Duodenal mucosa (tissue), 2 donors: ENCODE measurements around the gene GSN.

Experiments used
- H3K27ac ChIP-seq: one replicate; pipeline ENCODE4 v1.7.0; 2013; ENCODE audit warnings: low read depth, low read length
- H3K27me3 ChIP-seq, 2 donors: one replicate each; pipeline ENCODE4 v1.7.0; 2013; ENCODE audit warnings: low read length in 2 of 2, control low read depth in 1 of 2; ENCODE audit not compliant: insufficient read depth in 2 of 2, control insufficient read depth in 1 of 2
- H3K36me3 ChIP-seq, 2 donors: one replicate each; pipeline ENCODE4 v1.7.0; 2013; ENCODE audit warnings: low read length in 2 of 2, control low read depth in 1 of 2; ENCODE audit not compliant: insufficient read depth in 2 of 2, control insufficient read depth in 1 of 2
- H3K4me1 ChIP-seq, 2 donors: one replicate each; pipeline ENCODE4 v1.7.0; 2013; ENCODE audit warnings: low read length in 2 of 2, control low read depth in 1 of 2; ENCODE audit not compliant: insufficient read depth in 2 of 2, control insufficient read depth in 1 of 2
- H3K4me3 ChIP-seq, 2 donors: one replicate each; pipeline ENCODE4 v1.7.0; 2013; ENCODE audit warnings: low read length in 2 of 2, low read depth in 1 of 2
- H3K9ac ChIP-seq, 2 donors: one replicate each; pipeline ENCODE4 v1.7.0; 2013; ENCODE audit warnings: low read length in 2 of 2, low read depth in 1 of 2
- H3K9me3 ChIP-seq, 2 donors: one replicate each; pipeline ENCODE4 v1.7.0; 2013; ENCODE audit warnings: low read length in 2 of 2, control low read depth in 1 of 2; ENCODE audit not compliant: control insufficient read depth in 1 of 2

Gene GSN

DNA sequence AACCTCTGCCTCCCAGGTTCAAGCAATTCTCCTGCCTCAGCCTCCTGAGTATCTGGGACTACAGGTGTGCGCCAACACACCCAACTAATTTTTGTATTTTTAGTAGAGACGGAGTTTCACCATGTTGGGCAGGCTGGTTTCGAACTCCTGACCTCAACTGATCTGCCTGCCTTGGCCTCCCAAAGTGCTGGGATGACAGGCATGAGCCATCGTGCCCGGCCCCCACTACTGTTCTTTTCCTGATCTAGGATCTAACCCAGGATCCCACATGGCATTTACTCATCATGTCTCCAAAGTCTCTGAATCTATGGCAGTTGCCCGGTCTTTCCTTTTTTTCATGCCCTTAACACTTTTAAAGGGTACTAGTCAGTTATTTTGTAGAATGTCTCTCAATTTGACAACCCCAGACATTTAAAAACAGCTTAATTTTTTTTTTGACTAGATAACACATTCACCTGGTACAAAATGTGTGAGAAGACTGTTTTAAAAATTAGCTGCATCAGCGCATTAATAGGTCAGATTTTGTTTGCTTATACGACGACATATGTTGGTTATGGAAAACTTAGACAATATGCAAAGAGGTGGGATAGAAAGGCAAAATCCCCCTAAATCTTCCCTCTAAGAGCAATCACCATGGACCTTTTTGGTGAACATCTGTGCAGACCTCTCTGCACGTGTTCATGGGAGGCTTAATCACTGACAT lies 55.6 kb downstream of the GSN start:
- Histone ChIP-seq H3K27me3 (no peaks in the 10 kb centered on the region), H3K4me3 (no peak overlapping the region), H3K36me3 (peaks cover 37 to 54% of the 10 kb centered on the region in 2 donors), H3K9ac (no peak overlapping the region), H3K27ac (no peak overlapping the region), H3K4me1 (peaks cover 6 to 20% of the 10 kb centered on the region in 2 donors), H3K9me3 (no peaks in the 10 kb centered on the region)

DNA sequence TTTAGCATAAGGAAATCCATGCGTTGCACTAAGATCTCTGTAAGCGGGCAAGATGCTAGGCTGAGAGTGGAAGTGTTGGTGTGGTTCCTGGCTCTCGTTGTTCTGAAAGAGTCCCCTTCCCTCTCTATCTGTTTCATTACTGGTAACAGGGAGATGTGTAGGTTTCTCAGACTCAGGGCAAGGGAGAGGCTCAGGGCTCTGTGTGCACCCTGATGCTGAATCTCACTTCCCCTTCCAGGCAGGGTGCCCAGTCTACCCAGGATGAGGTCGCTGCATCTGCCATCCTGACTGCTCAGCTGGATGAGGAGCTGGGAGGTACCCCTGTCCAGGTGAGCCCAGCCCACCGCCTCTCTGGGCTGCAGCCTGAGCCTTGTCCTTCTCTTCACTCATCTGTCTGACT lies 56.4 kb downstream of the GSN start:
- no peaks in the 10 kb centered on the region for H3K9me3 ChIP-seq
- peaks cover 6 to 20% of the 10 kb centered on the region in 2 donors for H3K4me1 ChIP-seq
- no peak overlapping the region for H3K9ac ChIP-seq
- H3K27me3 ChIP-seq, result no peaks in the 10 kb centered on the region
- H3K36me3 ChIP-seq, result peaks cover 35 to 55% of the 10 kb centered on the region in 2 donors
- no peak overlapping the region for H3K27ac ChIP-seq
- H3K4me3 ChIP-seq, result no peak overlapping the region

DNA sequence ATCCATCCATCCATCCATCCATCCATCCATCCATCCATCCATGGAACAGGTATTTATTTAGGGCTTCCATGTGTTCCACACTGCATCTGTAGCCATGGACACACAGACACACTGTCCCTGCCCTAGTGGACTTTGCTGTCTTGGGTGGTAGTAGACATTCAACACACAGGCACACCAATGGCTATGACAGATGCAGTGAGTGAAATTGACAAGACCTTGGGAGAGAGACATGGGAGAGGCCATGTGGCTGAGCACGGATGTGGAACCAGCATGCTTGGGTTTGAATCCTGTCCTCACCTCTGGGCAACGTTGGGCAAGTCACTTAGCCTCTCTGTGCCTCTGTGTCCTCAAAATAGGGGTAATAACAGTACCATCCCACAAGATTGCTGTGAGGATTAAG lies 56.8 kb downstream of the GSN start:
- H3K4me1 ChIP-seq, result peaks cover 6 to 20% of the 10 kb centered on the region in 2 donors

GRCh38 chr9:121325387-121325786 lies 57.4 kb downstream of the GSN start:
- H3K27me3 ChIP-seq, result no peaks in the 10 kb centered on the region
- H3K9ac ChIP-seq, result peak overlapping the region in 1 of 2 donors; percentile 7
- peak overlapping the region; percentile 72 for H3K27ac ChIP-seq
- peaks cover 43 to 65% of the 10 kb centered on the region in 2 donors for H3K36me3 ChIP-seq
- H3K9me3 ChIP-seq, result no peaks in the 10 kb centered on the region
- H3K4me3 ChIP-seq, result no peak overlapping the region
- peaks cover 6 to 20% of the 10 kb centered on the region in 2 donors for H3K4me1 ChIP-seq

More for the DNA sequence above, 56.8 kb downstream of the GSN start:
- Histone ChIP-seq H3K27ac (peak overlapping the region; percentile 72), H3K36me3 (peaks cover 39 to 59% of the 10 kb centered on the region in 2 donors), H3K9me3 (no peaks in the 10 kb centered on the region), H3K27me3 (no peaks in the 10 kb centered on the region), H3K9ac (no peak overlapping the region), H3K4me3 (no peak overlapping the region)

DNA sequence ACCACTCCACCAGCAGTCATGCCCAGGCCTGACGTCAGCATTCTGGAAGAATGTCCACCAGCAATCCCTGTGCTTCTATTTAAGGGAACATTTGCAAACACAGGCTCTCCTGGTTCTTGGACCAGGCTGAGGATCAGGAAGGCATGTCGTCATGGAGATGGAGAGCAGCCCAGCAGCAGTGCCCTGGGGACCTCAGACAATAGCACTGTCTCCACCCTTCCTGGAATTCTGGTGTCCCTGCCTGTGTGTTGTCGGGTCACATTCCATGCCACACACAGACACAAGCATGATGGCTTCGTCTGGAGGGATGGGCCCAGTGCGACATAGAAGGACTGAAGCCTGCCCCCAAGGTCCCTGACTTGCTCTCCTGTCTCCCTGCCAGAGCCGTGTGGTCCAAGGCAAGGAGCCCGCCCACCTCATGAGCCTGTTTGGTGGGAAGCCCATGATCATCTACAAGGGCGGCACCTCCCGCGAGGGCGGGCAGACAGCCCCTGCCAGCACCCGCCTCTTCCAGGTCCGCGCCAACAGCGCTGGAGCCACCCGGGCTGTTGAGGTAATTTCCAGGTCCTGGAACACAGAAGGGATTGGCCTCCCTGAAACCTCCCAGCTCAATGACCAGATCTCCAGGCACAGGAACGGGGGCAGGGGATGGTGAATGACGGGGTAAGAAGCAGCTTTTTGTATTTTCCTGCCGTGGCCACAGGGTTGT lies 58.3 kb downstream of the GSN start:
- H3K4me1 ChIP-seq, result peaks cover 2 to 15% of the 10 kb centered on the region in 2 donors
- peak overlapping the region in 1 of 2 donors; percentile 7 for H3K9ac ChIP-seq
- H3K4me3 ChIP-seq, result no peak overlapping the region
- peaks cover 42 to 73% of the 10 kb centered on the region in 2 donors for H3K36me3 ChIP-seq
- no peaks in the 10 kb centered on the region for H3K27me3 ChIP-seq
- no peaks in the 10 kb centered on the region for H3K9me3 ChIP-seq
- H3K27ac ChIP-seq, result peak overlapping the region; percentile 72

DNA sequence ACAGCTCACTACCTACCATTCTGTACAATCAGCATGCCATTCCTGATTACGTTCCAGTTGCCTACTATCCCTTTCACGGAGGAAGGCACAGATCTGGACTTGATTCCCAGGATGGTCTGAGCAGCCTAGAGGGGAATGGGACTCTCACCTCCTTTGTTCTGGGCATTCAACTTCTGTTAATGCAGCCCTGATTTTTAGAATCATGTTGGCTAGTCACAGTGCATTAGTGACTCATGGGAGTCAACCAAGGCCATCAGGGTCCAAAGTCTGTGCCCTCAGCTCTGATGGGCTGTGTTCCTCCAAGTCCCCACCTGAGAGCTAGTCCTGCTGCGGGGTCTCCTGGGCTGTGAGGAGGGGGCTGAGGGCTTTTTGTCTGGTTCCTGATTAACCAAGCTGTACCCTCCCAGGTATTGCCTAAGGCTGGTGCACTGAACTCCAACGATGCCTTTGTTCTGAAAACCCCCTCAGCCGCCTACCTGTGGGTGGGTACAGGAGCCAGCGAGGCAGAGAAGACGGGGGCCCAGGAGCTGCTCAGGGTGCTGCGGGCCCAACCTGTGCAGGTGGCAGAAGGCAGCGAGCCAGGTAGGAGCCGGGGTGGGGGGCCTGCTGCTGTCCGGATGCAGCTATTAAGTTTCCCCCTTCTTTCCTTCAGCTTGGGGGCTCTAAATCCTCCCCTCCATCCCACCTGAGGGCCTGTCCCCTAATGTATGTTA lies 59.1 kb downstream of the GSN start:
- peaks cover 42 to 74% of the 10 kb centered on the region in 2 donors for H3K36me3 ChIP-seq
- H3K9me3 ChIP-seq, result no peaks in the 10 kb centered on the region
- no peaks in the 10 kb centered on the region for H3K27me3 ChIP-seq
- H3K9ac ChIP-seq, result no peak overlapping the region
- no peak overlapping the region for H3K4me3 ChIP-seq
- peak overlapping the region; percentile 46 for H3K27ac ChIP-seq
- peaks cover 2 to 12% of the 10 kb centered on the region in 2 donors for H3K4me1 ChIP-seq

GRCh38 chr9:121328476-121328875 lies 60.5 kb downstream of the GSN start:
- H3K27ac ChIP-seq, result no peak overlapping the region

DNA sequence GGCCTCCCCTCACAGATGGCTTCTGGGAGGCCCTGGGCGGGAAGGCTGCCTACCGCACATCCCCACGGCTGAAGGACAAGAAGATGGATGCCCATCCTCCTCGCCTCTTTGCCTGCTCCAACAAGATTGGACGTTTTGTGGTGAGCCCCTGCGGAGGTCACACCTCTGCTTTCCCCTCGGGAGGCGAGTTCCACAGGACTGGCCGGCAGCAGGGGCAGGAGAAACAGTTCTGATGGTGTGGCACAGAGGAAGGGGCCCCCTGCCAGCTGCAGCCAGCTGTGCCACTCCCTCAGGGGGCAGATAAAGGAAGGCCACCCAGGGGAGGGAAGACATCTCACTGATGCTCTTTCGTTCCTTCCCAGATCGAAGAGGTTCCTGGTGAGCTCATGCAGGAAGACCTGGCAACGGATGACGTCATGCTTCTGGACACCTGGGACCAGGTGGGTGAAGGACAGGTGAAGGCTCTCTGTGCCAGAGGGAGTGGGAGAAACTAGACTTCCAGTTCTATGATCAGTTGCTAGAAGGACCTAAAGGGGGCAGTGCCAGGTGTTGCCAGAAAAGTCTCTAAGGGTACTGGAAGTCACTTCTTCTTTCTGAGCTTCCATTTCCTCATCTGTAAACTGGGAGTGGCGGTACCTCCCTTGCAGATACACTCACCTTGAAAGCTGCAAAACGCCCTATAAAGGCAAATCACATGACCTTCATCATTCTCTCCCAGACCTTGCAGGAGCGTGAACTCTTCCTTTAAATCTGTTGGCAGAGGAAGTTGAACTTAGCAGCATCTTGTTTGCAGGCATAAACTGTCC lies 61.1 kb downstream of the GSN start:
- no peaks in the 10 kb centered on the region for H3K27me3 ChIP-seq
- no peak overlapping the region for H3K9ac ChIP-seq
- H3K4me3 ChIP-seq, result no peak overlapping the region
- H3K27ac ChIP-seq, result no peak overlapping the region
- H3K4me1 ChIP-seq, result peaks cover 2 to 5% of the 10 kb centered on the region in 2 donors
- peaks cover 41 to 78% of the 10 kb centered on the region in 2 donors for H3K36me3 ChIP-seq
- no peaks in the 10 kb centered on the region for H3K9me3 ChIP-seq

More at GRCh38 chr9:121328476-121328875, 60.5 kb downstream of the GSN start:
- Histone ChIP-seq H3K9ac (no peak overlapping the region), H3K4me1 (peaks cover 2 to 5% of the 10 kb centered on the region in 2 donors), H3K27me3 (no peaks in the 10 kb centered on the region), H3K4me3 (no peak overlapping the region), H3K36me3 (peaks cover 42 to 78% of the 10 kb centered on the region in 2 donors), H3K9me3 (no peaks in the 10 kb centered on the region)

DNA sequence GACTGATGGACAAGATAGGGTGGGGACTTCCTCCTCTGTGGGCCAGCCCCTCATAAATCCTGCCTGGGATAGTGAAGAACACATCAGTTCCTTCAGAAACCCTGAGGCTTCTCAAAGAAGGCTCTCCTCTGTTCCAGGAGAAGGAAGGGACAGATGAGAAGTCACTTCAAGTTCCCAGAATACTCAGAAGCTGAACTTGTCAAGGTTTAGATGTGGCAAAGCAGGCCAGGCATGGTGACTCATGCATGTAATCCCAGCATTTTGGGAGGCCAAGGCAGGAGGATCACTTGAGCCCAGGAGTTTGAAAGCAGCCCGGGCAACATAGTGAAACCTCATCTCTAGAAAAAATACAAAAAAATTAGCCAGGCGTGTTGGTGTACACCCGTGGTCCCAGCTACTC lies 63.6 kb downstream of the GSN start:
- H3K27me3 ChIP-seq, result no peaks in the 10 kb centered on the region
- no peak overlapping the region for H3K27ac ChIP-seq
- H3K9ac ChIP-seq, result no peak overlapping the region
- no peak overlapping the region for H3K4me3 ChIP-seq
- peaks cover 0 to 4% of the 10 kb centered on the region in 2 donors for H3K4me1 ChIP-seq
- H3K36me3 ChIP-seq, result peaks cover 18 to 54% of the 10 kb centered on the region in 2 donors
- no peaks in the 10 kb centered on the region for H3K9me3 ChIP-seq
